Stomach (tissue), 9 donors: ENCODE measurements around the gene ADRB1. TPM values are rescaled to one million over a fixed set of nuclear protein-coding genes. Genes with fewer than 3 reads are reported as not detected.

ENCODE experiments used
- DNase-seq, 2 donors: peaks; one replicate each; pipeline versions ENCODE4 v3.0.0 to v3.0.0-alpha.2; 2013 to 2019
- H3K27ac ChIP-seq, 5 donors: fragments of 200-600 bp in 4 of 5; sonication (generic) in 4 of 5; one replicate each; pipeline ENCODE4 v1.5.1; 2013 to 2019; ENCODE audit warnings: mild to moderate bottlenecking in 1 of 5, moderate library complexity in 1 of 5
- H3K27me3 ChIP-seq, 3 donors: fragments of 200-600 bp; sonication (generic); one replicate each; pipeline ENCODE4 v1.5.1; 2017 to 2019; ENCODE audit warnings: mixed run types in 1 of 3
- H3K36me3 ChIP-seq, 4 donors: fragments of 200-600 bp; sonication (generic); 1 replicate in 3 of 4; 2 replicates in 1 of 4; pipeline ENCODE4 v1.5.1; 2016 to 2019
- H3K4me1 ChIP-seq, 4 donors: fragments of 200-600 bp; sonication (generic); one replicate each; pipeline ENCODE4 v1.5.1; 2016 to 2019
- H3K4me3 ChIP-seq, 4 donors: fragments of 200-600 bp; sonication (generic) in 3 of 4; one replicate each; pipeline ENCODE4 v1.5.1; 2016 to 2019; ENCODE audit warnings: mild to moderate bottlenecking in 1 of 4
- H3K9me3 ChIP-seq, 4 donors: fragments of 200-600 bp; sonication (generic); one replicate each; pipeline ENCODE4 v1.5.1; 2016 to 2019
- EP300 ChIP-seq: sonication (generic); formaldehyde crosslinking; IDR thresholded peaks from one replicate; pipeline ENCODE4 v1.6.1; 2017; ENCODE audit warnings: antibody characterized with exemption
- POLR2A ChIP-seq, 4 donors: fragments of 450-650 bp; IDR thresholded peaks; one replicate each; pipeline ENCODE4 v1.6.1; 2016; ENCODE audit warnings: antibody characterized with exemption in 4 of 4, control low read depth in 2 of 4, mild to moderate bottlenecking in 1 of 4, moderate library complexity in 1 of 4
- POLR2AphosphoS5 ChIP-seq, 3 donors: sonication (generic); formaldehyde crosslinking; IDR thresholded peaks; one replicate each; pipeline ENCODE4 v1.6.1; 2016; ENCODE audit warnings: antibody characterized with exemption in 3 of 3
- WGBS, 5 donors: extraction: QIAGEN DNeasy Blood & Tissue Kit in 3 of 5; methylation state at CpG; one replicate each; pipeline versions ENCODE4 v1.1.5 to v1.1.7; 2013 to 2018; 5-methylcytosine and 5-hydroxymethylcytosine counted together
- intact Hi-C: fragments of 100-400 bp; cut with DNase I; formaldehyde crosslinking; loops from one replicate; pipeline ENCODE4 v1.15.1; 2023; ENCODE audit warnings: low total_unique reads
- polyA plus RNA-seq, 3 donors: library from polyadenylated mRNA; stranded (reverse); fragments of 200-250 nt; gene quantifications; one replicate each; pipeline ENCODE4 v1.2.3, GENCODE V29; 2013
- total RNA-seq, 5 donors: library from RNA; depleted of rRNA; stranded (reverse); fragments of >200 nt; gene quantifications; one replicate each; pipeline versions ENCODE4 v1.1.0 to v1.2.3, GENCODE V29; 2014 to 2016
- TF ChIP-seq, protein P1 (sequence below), 7 experiments: fragments of 450-650 bp in 4 of 7; fragments of 200-600 bp in 3 of 7; sonication (generic) in 3 of 7; IDR thresholded peaks; one replicate each; pipeline ENCODE4 v1.5.1; 2016 to 2019; ENCODE audit warnings: antibody characterized with exemption in 7 of 7, control low read depth in 2 of 7, mild to moderate bottlenecking in 1 of 7
- donor health status: healthy with polysubstance abuse.
- donor health status: Bipolar disorder and iron deficiency.
- donor health status: healthy.

The ADRB1 gene
- total and polyA plus RNA-seq, 8 donors, result 0.43 to 1.7 (median 0.67) TPM; not detected in 2

DNA sequence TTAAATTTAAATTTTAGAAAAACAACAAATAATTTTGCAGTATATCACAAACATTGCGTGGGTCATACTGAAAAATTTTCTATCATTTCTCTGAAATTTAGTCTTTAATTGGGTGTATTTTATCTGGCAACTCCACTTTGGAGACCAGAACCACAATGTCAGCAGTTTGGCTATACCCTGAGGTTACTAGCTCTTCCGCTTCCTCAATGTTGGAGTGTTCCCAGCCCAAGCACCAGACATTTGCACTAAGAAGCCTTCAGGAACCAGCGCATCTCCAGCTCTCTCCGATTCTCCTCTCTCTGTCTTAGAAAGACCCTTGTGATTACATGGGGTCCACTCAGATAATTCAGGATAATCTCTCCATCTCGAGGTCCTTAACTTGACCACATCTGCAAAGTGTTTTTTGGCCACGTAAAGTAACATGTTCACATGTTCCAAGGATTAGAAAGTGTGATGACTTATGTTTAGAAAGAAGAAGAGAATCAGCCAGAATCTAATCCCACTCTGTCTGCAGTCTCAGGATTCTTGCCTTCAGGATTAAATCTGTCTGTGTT is 43.1 kb upstream of the ADRB1 start:
- 81 to 83% (median 82%) methylated on average over 6 of the region's 6 CpGs for WGBS, 5 donors
- no peak for DNase-seq
- Histone ChIP-seq H3K4me3 (no peak overlapping the region), H3K27me3 (no peaks in the 10 kb centered on the region), H3K27ac (no peak overlapping the region), H3K4me1 (peaks cover 0 to 1% (median under 1%) of the 10 kb centered on the region in 4 donors), H3K36me3 (no peaks in the 10 kb centered on the region), H3K9me3 (no peaks in the 10 kb centered on the region)
- intact Hi-C loops, result no loop called here
- TF ChIP-seq EP300 (no peak), POLR2A (IDR thresholded peaks at IDR 0.05) (no peak)
- TF ChIP-seq, protein P1, sequence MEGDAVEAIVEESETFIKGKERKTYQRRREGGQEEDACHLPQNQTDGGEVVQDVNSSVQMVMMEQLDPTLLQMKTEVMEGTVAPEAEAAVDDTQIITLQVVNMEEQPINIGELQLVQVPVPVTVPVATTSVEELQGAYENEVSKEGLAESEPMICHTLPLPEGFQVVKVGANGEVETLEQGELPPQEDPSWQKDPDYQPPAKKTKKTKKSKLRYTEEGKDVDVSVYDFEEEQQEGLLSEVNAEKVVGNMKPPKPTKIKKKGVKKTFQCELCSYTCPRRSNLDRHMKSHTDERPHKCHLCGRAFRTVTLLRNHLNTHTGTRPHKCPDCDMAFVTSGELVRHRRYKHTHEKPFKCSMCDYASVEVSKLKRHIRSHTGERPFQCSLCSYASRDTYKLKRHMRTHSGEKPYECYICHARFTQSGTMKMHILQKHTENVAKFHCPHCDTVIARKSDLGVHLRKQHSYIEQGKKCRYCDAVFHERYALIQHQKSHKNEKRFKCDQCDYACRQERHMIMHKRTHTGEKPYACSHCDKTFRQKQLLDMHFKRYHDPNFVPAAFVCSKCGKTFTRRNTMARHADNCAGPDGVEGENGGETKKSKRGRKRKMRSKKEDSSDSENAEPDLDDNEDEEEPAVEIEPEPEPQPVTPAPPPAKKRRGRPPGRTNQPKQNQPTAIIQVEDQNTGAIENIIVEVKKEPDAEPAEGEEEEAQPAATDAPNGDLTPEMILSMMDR (IDR thresholded peaks at IDR 0.05), result no peak

DNA sequence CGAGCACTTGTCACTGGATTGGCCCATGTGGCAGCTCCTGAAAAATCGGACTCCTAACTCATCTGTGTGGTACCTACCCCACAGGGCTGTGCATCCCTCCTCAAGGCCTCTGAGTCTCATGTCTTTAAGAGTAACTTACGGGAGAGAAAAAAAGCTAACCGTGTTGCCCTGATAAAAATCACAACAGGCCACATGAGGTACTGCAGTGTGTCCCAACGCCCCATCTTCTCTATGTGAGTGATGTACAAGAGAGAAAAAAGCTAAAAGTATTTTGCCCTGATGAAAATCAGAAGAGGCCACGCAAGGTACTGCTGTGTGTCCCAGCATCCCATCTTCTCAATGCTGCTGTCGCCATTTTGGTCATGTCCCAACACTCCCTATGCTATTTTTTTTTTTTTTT is 41.2 kb upstream of the ADRB1 start:
- TF ChIP-seq EP300 (no peak), POLR2A (IDR thresholded peaks at IDR 0.05) (no peak), POLR2AphosphoS5 (IDR thresholded peaks at IDR 0.05) (no peak)
- TF ChIP-seq, protein P1 (IDR thresholded peaks at IDR 0.05), result no peak
- intact Hi-C loops, result no loop called here

DNA sequence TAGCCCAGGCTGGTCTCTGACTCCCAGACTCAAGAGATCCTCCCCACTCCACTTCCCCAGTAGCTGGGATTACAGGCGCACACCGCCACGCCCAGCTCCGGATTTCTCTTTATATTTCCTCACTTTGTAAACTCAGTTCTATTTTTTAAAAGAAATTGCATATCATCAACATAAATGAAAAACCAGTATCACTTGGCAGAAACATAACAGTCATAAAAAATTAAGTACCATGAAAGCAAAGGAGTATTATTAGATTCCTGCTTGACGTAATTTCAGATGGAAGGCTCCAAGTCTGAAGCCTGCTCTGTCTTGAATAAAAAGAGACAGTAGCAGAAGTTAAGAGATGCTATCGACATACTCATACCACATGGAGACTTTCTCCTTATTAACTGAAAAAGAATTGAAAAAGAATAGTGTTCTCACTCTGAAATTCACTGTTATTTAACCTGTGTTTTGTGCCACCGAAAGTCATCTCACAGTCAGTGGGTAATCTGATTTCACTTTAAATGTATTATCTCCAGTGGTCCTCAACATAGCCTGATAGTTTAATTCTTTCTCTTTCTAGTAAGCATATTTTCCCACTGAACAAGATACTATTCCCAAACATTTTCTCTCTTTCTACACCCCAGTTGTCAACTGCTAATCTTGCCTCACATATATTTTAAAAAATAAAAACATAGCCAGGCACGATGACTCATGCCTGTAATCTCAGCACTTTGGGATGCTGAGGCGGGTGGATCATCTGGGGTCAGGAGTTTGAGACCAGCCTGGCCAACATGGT is 40.3 kb upstream of the ADRB1 start:
- H3K4me3 ChIP-seq, result no peak overlapping the region
- DNase-seq, result no peak
- WGBS, 5 donors, result 86 to 93% (median 90%) methylated on average over 9 of the region's 9 CpGs
- H3K9me3 ChIP-seq, result no peaks in the 10 kb centered on the region
- intact Hi-C loops, result no loop called here
- no peaks in the 10 kb centered on the region for H3K36me3 ChIP-seq
- no peaks in the 10 kb centered on the region for H3K4me1 ChIP-seq
- no peaks in the 10 kb centered on the region for H3K27me3 ChIP-seq
- TF ChIP-seq POLR2A (IDR thresholded peaks at IDR 0.05), result no peak
- TF ChIP-seq POLR2AphosphoS5 (IDR thresholded peaks at IDR 0.05), result no peak
- TF ChIP-seq, protein P1 (IDR thresholded peaks at IDR 0.05), result no peak
- TF ChIP-seq EP300, result no peak
- H3K27ac ChIP-seq, result no peak overlapping the region

More for the DNA sequence above, 41.2 kb upstream of the ADRB1 start:
- Histone ChIP-seq H3K9me3 (no peaks in the 10 kb centered on the region), H3K27ac (no peak overlapping the region), H3K4me3 (no peak overlapping the region), H3K4me1 (no peaks in the 10 kb centered on the region), H3K27me3 (no peaks in the 10 kb centered on the region), H3K36me3 (no peaks in the 10 kb centered on the region)
- WGBS, 5 donors, result 74 to 83% (median 82%) methylated on average over 7 of the region's 7 CpGs
- no peak for DNase-seq

DNA sequence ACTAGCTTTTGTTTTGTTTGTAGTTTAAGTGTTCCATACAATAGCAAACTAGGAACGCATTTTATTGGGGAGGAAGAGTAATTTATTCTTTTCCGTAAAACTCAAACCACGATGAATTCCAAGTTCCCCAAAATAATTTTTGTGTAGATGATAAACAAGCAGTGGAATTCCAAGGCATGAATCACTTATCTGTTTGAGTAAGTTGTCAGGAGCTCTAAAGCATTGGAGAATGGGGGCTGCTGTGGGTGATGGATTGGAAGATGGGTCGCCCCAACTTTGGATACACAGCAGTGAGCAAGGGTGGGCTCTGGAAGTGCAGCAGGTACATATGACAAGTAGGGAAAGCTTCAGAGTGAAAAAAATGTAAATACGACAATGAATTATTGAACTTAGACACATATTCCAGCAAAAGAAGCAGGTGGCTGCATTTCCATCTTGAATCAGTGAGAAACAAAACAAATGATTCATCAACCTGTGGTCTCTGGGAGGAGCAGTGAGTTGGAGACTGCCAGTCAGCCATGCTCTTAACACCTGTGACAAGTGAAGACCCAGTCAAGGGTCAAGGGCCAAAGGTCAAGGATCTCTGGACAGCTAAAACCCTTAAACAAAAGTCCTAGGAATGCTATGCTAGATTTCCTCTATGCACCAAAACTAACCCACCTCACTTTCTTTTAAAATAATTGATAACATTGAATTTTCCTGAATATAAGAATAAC is 34.2 kb upstream of the ADRB1 start:
- intact Hi-C loops, result no loop called here
- no peaks in the 10 kb centered on the region for H3K9me3 ChIP-seq
- H3K27ac ChIP-seq, result no peak overlapping the region
- no peaks in the 10 kb centered on the region for H3K4me1 ChIP-seq
- DNase-seq, result no peak
- TF ChIP-seq POLR2A (IDR thresholded peaks at IDR 0.05) (no peak), EP300 (no peak), POLR2AphosphoS5 (IDR thresholded peaks at IDR 0.05) (no peak)
- TF ChIP-seq, protein P1 (IDR thresholded peaks at IDR 0.05), result no peak
- H3K4me3 ChIP-seq, result no peak overlapping the region
- 69 to 81% (median 76%) methylated on average over 5 of the region's 5 CpGs for WGBS, 5 donors
- no peaks in the 10 kb centered on the region for H3K36me3 ChIP-seq
- H3K27me3 ChIP-seq, result no peaks in the 10 kb centered on the region
